ENCODE data around the gene ZBP1.

ZBP1 gene

DNA sequence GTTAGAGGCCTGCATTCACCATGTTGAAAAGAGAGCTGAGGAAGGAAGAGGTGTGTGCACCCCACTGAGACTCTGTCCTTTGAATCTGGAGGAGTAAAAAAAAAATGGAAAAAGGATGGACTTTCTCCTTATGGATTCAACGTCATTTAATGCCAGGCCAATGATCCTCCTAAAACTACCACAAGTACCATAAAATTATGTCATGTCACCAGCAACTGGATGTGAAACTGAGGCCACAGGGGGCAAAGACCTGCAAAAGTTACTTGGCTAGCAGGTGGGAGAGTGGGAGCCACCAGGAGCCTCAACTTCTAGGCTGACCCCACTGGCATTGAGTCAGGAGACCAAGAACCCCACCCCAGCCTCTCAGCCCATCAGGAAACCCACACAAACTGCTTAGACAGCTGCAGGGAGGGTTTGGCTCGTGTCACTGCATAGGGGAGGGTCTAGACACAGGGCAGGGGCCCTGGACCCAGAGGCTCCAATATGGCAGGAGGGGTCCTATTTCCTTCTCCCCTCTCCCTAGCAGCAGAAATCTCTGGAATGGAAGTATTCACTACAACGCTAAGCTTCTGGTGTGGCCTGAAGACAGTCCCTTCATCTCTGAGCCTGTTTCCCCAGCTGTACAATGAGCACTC is 48.3 kb downstream of the ZBP1 start:
- no peak for DNase-seq (ENCODE audit: low read depth in 2 of 2)

- DNase-seq (ENCODE audit: low read depth in 2 of 2), result no peak
Measured at GRCh38 chr20:57570920-57571319, 49.3 kb downstream of the ZBP1 start.

- no peak for DNase-seq (ENCODE audit: low read depth in 2 of 2)
Measured at GRCh38 chr20:57570145-57570850, 49.9 kb downstream of the ZBP1 start.

GRCh38 chr20:57568960-57569359 is 51.3 kb downstream of the ZBP1 start:
- no peak for DNase-seq (ENCODE audit: low read depth in 2 of 2)

DNA sequence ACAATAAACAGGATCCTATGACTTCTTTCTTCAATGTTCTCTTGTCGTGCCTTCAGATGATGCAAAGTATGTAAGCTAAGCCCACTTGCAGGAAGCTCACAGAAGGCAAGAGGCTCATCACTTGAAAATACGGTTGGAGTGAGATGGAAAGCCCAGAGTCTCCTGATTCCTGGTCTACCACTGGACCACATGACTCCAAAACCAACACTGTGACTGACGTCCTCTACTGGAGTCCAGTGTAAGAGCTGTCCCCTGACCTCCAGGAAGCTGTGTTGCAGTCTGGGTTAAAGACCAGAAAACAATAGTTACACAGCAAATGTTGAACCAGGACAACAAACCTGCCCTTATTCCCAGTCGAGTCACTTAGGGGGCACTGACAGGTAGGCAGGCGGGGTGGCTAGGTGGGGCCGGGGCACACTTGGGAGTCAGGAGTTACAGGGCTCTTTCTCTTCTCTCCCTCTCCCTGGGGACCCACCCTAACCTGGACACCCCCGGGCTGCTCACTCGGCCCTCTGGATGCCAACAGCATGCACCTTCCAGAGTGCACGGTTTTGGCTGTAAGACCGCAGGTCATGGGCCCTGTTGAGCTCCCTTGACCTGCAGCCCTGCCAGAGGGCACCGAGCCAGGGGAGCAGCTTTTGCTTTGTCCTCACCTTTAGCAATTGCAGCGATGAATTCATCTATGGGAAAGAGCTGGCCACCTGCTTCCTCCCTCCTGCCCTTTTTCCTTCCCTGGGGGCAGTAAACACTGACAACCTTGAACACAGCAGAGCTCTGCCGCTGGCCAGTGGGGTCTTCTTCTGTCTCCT is 51.9 kb downstream of the ZBP1 start:
- DNase-seq (ENCODE audit: low read depth in 2 of 2), result no peak

GRCh38 chr20:57567471-57568079 is 52.7 kb downstream of the ZBP1 start:
- no peak for DNase-seq (ENCODE audit: low read depth in 2 of 2)

- no peak for DNase-seq (ENCODE audit: low read depth in 2 of 2)
Measured at GRCh38 chr20:57566803-57567459, 53.3 kb downstream of the ZBP1 start.

DNA sequence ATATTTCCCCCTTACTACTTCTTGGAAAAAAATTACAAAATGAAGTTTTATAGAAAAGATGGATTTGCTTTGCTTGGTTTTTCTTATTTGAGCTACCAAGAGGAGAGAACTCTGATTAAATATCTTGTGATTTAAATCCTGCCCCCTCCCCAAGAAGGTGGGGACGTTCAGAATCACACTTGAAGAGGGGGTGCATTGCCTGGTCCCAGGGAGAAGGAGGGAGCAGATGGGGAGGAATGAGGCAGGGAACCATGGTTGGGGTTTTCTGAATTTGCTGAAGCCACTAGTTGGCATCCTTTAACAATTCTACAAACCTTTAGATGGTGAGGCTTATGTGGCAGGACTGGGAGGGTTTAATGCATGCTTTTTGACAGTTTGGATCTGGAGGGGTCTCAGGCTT is 53.8 kb downstream of the ZBP1 start:
- DNase-seq (ENCODE audit: low read depth in 2 of 2), result no peak

- DNase-seq (ENCODE audit: low read depth in 2 of 2), result no peak
Measured at GRCh38 chr20:57564951-57565642, 55.1 kb downstream of the ZBP1 start.

GRCh38 chr20:57564180-57564802 is 55.9 kb downstream of the ZBP1 start:
- DNase-seq (ENCODE audit: low read depth in 2 of 2), result no peak

GRCh38 chr20:57563522-57563921 is 56.7 kb downstream of the ZBP1 start:
- DNase-seq (ENCODE audit: low read depth in 2 of 2), result no peak

GRCh38 chr20:57562541-57563465 is 57.4 kb downstream of the ZBP1 start:
- no peak for DNase-seq (ENCODE audit: low read depth in 2 of 2)

DNA sequence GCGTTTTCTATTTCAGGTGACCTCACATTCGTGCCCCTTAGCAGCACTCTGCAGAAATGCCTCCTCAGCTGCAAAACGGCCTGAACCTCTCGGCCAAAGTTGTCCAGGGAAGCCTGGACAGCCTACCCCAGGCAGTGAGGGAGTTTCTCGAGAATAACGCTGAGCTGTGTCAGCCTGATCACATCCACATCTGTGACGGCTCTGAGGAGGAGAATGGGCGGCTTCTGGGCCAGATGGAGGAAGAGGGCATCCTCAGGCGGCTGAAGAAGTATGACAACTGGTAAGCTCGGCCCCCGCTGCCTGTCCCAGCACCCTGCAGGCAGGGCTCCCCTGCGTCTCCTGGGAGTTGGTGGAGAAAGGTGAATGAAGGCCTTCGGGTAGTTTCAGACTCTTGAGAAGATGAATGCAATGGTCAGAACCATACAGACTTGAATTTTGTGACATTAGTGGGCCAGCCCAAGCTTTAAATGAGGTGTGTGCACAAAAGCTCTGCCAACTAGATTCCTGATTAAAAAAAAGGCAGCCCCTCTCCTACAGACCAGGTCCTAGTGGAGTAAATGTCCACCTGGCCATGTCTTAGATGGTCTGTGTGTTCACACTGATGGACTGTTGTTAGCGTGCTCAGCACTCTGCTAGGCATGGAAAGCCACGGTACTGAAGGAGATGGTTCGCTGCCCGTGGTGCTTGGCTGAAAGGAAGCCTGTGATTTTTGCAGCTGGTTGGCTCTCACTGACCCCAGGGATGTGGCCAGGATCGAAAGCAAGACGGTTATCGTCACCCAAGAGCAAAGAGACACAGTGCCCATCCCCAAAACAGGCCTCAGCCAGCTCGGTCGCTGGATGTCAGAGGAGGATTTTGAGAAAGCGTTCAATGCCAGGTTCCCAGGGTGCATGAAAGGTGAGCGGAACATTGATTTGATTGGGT is 58.6 kb downstream of the ZBP1 start:
- DNase-seq (ENCODE audit: low read depth in 2 of 2), result no peak

DNA sequence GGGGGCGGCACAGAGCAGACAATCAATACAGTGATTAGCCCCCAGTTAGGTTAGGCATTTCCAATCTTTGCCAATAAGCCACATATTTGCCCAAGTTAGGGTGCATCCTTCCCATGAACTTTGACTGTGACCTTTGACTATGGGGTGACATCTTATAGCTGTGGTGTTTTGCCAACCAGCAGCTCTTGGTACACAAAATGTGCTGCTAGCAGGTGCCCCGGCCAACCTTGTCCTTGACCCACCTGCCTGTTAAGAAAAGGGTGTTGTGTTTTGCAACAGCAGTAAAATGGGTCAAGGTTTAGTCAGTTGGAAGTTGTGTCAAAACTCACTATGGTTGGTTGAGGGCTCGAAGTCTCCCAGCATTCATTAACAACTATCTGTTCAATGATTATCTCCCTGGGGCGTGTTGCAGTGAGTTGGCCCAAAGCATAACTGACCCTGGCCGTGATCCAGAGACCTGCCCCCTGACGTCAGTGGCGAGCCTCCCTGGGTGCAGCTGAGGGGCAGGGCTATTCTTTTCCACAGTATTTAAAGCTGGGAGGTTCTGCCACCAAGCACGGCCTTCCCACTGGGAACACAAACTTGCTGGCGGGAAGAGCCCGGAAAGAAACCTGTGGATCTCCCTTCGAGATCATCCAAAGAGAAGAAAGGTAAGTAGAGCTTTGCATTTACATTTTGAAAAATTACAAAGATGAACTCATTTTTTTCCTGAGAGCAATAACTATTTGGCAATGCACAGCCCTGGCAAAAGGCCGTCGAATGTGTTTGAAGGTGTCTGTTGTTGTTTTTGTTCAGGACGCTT is 59.5 kb downstream of the ZBP1 start, which contains the start of gene PCK1:
PCK1 (plus strand) TSS at position 557 of the 802 bp plus-strand sequence. CDS start 302 bp downstream, outside the sequence.
- no peak for DNase-seq (ENCODE audit: low read depth in 2 of 2)

GRCh38 chr20:57559658-57560553 is 60.3 kb downstream of the ZBP1 start:
- DNase-seq (ENCODE audit: low read depth in 2 of 2), result no peak

GRCh38 chr20:57559289-57559634 is 61.0 kb downstream of the ZBP1 start:
- DNase-seq (ENCODE audit: low read depth in 2 of 2), result no peak

All from stimulated activated CD4-positive, alpha-beta T cell treated with anti-CD3 and anti-CD28 coated beads, Interleukin-4, amount 100 ng/mL, for 48 hours (primary cell).